KBM-7 (cell line): ENCODE data around the gene RABEPK.
"Not testable (repeated sequence)": the region's sequence is repeated elsewhere in the genome, so short reads cannot be mapped to it uniquely, and the experiment has no call there.

Source experiments
- DNase-seq: peaks from one replicate; pipeline ENCODE4 v3.0.0-alpha.2; 2015
- in situ Hi-C: fragments of 300-500 bp; cut with MboI; formaldehyde crosslinking; loops from 2 replicates; pipeline ENCODE4 v1.14.3; 2020; ENCODE audit warnings: low sequenced_read_pairs, low pct_unique_long_range_greater_than_20kb, mixed read lengths

Gene RABEPK

GRCh38 chr9:125240649-125240999, 40.3 kb downstream of the RABEPK start:
- in situ Hi-C loops = no loop called here
- DNase-seq = no peak

GRCh38 chr9:125241000-125241862, 40.9 kb downstream of the RABEPK start, which contains the start of gene HSPA5:
HSPA5 (minus strand) TSS chr9:125241343; CDS start chr9:125241126, 217 bp downstream.
- in situ Hi-C loops = no loop called here

GRCh38 chr9:125241863-125242739, 41.8 kb downstream of the RABEPK start:
- DNase-seq = no peak
- in situ Hi-C loops = no loop called here

More at GRCh38 chr9:125241000-125241862, 40.9 kb downstream of the RABEPK start, which contains the start of gene HSPA5:
- peak; percentile 100 for DNase-seq

- no peak for DNase-seq
Measured at GRCh38 chr9:125243792-125244260, 43.5 kb downstream of the RABEPK start.

GRCh38 chr9:125246261-125246667, 45.9 kb downstream of the RABEPK start:
- no peak for DNase-seq
- in situ Hi-C loops = no loop called here

More at GRCh38 chr9:125243792-125244260, 43.5 kb downstream of the RABEPK start:
- in situ Hi-C loops = no loop called here

GRCh38 chr9:125254231-125254630, 53.9 kb downstream of the RABEPK start:
- no peak for DNase-seq
- in situ Hi-C loops = no loop called here

GRCh38 chr9:125255781-125256391, 55.5 kb downstream of the RABEPK start:
- in situ Hi-C loops = no loop called here
- peak; percentile 61 for DNase-seq

- DNase-seq = no peak
- in situ Hi-C loops = no loop called here
Measured at GRCh38 chr9:125258160-125258785, 57.9 kb downstream of the RABEPK start.

- in situ Hi-C loops = no loop called here
- peak; percentile 84 for DNase-seq
Measured at GRCh38 chr9:125258832-125259534, 58.6 kb downstream of the RABEPK start.

GRCh38 chr9:125260561-125260960, 60.2 kb downstream of the RABEPK start:
- in situ Hi-C loops = no loop called here
- no peak for DNase-seq

GRCh38 chr9:125261501-125262293, 61.4 kb downstream of the RABEPK start, which contains the start of gene GAPVD1:
GAPVD1 (plus strand) TSS chr9:125261826; CDS start chr9:125298922, 37,096 bp downstream.
- in situ Hi-C loops = no loop called here
- DNase-seq = peak; percentile 97

GRCh38 chr9:125262294-125262991, 62.1 kb downstream of the RABEPK start:
- DNase-seq = peak; percentile 47
- in situ Hi-C loops = no loop called here

GRCh38 chr9:125264068-125264467, 63.7 kb downstream of the RABEPK start:
- DNase-seq, in situ Hi-C loops: not testable (repeated sequence)

GRCh38 chr9:125268394-125269013, 68.2 kb downstream of the RABEPK start:
- no peak for DNase-seq
- in situ Hi-C loops = no loop called here

GRCh38 chr9:125269014-125269397, 68.7 kb downstream of the RABEPK start:
- in situ Hi-C loops = no loop called here
- DNase-seq = no peak

GRCh38 chr9:125271081-125271480, 70.7 kb downstream of the RABEPK start:
- in situ Hi-C loops = no loop called here
- no peak for DNase-seq

GRCh38 chr9:125272697-125273096, 72.4 kb downstream of the RABEPK start:
- in situ Hi-C loops = no loop called here
- no peak for DNase-seq
